Activated CD8-positive, alpha-beta memory T cell treated with anti-CD3 and anti-CD28 coated beads for 48 hours (primary cell): ENCODE measurements around the gene PJA1.
A peak's percentile ranks its signal among the peaks of the same experiment; 100 is the strongest.

Source experiments
- DNase-seq, 3 experiments: peaks; one replicate each; pipeline ENCODE4 v3.0.0-alpha.2; 2020; ENCODE audit warnings: low read depth in 2 of 3, low spot score in 2 of 3

PJA1 gene

GRCh38 chrX:69165087-69165651 lies at the start of gene PJA1:
Gene PJA1, minus strand, starts transcription at chrX:69165453. Its CDS starts 2,380 bp downstream, at chrX:69163073.
- peak; percentile 10 to 46 (median 31) for DNase-seq

GRCh38 chrX:69214463-69214862 lies 49.2 kb upstream of the PJA1 start:
- DNase-seq = no peak

- DNase-seq = no peak
These were observed 46.4 kb upstream of the PJA1 start for GRCh38 chrX:69211701-69212100.

GRCh38 chrX:69210581-69210980 lies 45.3 kb upstream of the PJA1 start:
- DNase-seq = no peak

GRCh38 chrX:69207216-69207615 lies 42.0 kb upstream of the PJA1 start:
- DNase-seq = no peak

GRCh38 chrX:69203638-69204037 lies 38.4 kb upstream of the PJA1 start:
- DNase-seq = no peak

- DNase-seq = no peak
These were observed 32.4 kb upstream of the PJA1 start for GRCh38 chrX:69197690-69198089.

- DNase-seq = no peak
These were observed 31.4 kb upstream of the PJA1 start for GRCh38 chrX:69196666-69197065.

GRCh38 chrX:69195810-69196209 lies 30.6 kb upstream of the PJA1 start:
- no peak for DNase-seq

GRCh38 chrX:69195192-69195591 lies 29.9 kb upstream of the PJA1 start:
- no peak for DNase-seq

- DNase-seq = no peak
These were observed 27.4 kb upstream of the PJA1 start for GRCh38 chrX:69192603-69193002.

GRCh38 chrX:69189576-69190371 lies 24.5 kb upstream of the PJA1 start:
- no peak for DNase-seq

- DNase-seq = no peak
These were observed 21.4 kb upstream of the PJA1 start for GRCh38 chrX:69186651-69187050.

- no peak for DNase-seq
These were observed 20.6 kb upstream of the PJA1 start for GRCh38 chrX:69185886-69186285.

GRCh38 chrX:69185141-69185540 lies 19.9 kb upstream of the PJA1 start:
- no peak for DNase-seq

- DNase-seq = no peak
These were observed 17.6 kb upstream of the PJA1 start for GRCh38 chrX:69182818-69183380.

- DNase-seq = no peak
These were observed 14.2 kb upstream of the PJA1 start for GRCh38 chrX:69179380-69179911.

- no peak for DNase-seq
These were observed 13.3 kb upstream of the PJA1 start for GRCh38 chrX:69178592-69178991.

GRCh38 chrX:69177511-69178162 lies 12.4 kb upstream of the PJA1 start:
- no peak for DNase-seq

- no peak for DNase-seq
These were observed 10.8 kb upstream of the PJA1 start for GRCh38 chrX:69176053-69176452.

GRCh38 chrX:69173906-69174305 lies 8.7 kb upstream of the PJA1 start:
- no peak for DNase-seq

GRCh38 chrX:69172937-69173336 lies 7.7 kb upstream of the PJA1 start:
- DNase-seq = no peak
